WTC11 (cell line): ENCODE measurements around the gene SLC8A1. TPM values are rescaled to one million over a fixed set of nuclear protein-coding genes. Genes with fewer than 3 reads are reported as not detected.

Experiments
- ATAC-seq: fragments of 200-7000 bp; cut with Tn5 transposase; 2 replicates; pipeline ENCODE4 v1.10.0; 2021; ENCODE audit warnings: mild to moderate bottlenecking, moderate library complexity
- CTCF ChIA-PET: fragments of 300-600 bp; sonication (Branson Sonifier 250); formaldehyde crosslinking; loops from one replicate; lab custom pipeline; 2021; ENCODE audit warnings: antibody characterized with exemption; lab: Charles Lee
- POLR2A ChIA-PET: fragments of 350-600 bp; sonication (Branson Sonifier 250); formaldehyde crosslinking; loops from one replicate; lab custom pipeline; 2021; ENCODE audit warnings: antibody characterized with exemption; lab: Charles Lee
- DNase-seq: peaks from one replicate; pipeline ENCODE4 v3.0.0; 2021; ENCODE audit warnings: low spot score
- H3K27ac Mint-ChIP-seq: 2 replicates; pipeline ENCODE4 v1.8.0; 2021; ENCODE audit warnings: mixed read lengths
- H3K27me3 Mint-ChIP-seq: 2 replicates; pipeline ENCODE4 v1.8.0; 2021; ENCODE audit warnings: low read depth, mild to moderate bottlenecking, moderate library complexity, mixed read lengths
- H3K36me3 Mint-ChIP-seq: 2 replicates; pipeline ENCODE4 v1.8.0; 2021; ENCODE audit warnings: mixed read lengths
- H3K4me1 Mint-ChIP-seq: 2 replicates; pipeline ENCODE4 v1.8.0; 2022; ENCODE audit warnings: mixed read lengths
- H3K4me3 Mint-ChIP-seq: 2 replicates; pipeline ENCODE4 v1.8.0; 2021; ENCODE audit warnings: mild to moderate bottlenecking, moderate library complexity, mixed read lengths
- H3K9me3 Mint-ChIP-seq: 2 replicates; pipeline ENCODE4 v1.8.0; 2021; ENCODE audit warnings: mixed read lengths
- FOXP1 ChIP-seq: sonication (generic); formaldehyde crosslinking; IDR thresholded peaks from 2 replicates; pipeline ENCODE4 v1.8.0; 2022; ENCODE audit warnings: missing genetic modification reagents, mild to moderate bottlenecking, moderate library complexity, borderline replicate concordance
- HMGA2 ChIP-seq: fragments of 250-450 bp; sonication (Bioruptor Pico); IDR thresholded peaks from 2 replicates; pipeline ENCODE4 v1.4.0; 2021; ENCODE audit warnings: mild to moderate bottlenecking, moderate library complexity
- KAT7 ChIP-seq: sonication (generic); formaldehyde crosslinking; IDR thresholded peaks from 2 replicates; pipeline ENCODE4 v1.8.1; 2023; ENCODE audit warnings: missing genetic modification reagents, mild to moderate bottlenecking, borderline replicate concordance
- MXD4 ChIP-seq: fragments of 250-450 bp; sonication (Bioruptor Pico); IDR thresholded peaks from 2 replicates; pipeline ENCODE4 v1.8.0; 2021; ENCODE audit warnings: mild to moderate bottlenecking, moderate library complexity, borderline replicate concordance
- MYBL2 ChIP-seq: sonication (generic); formaldehyde crosslinking; IDR thresholded peaks from 2 replicates; pipeline ENCODE4 v1.8.1; 2023; ENCODE audit warnings: mild to moderate bottlenecking, moderate library complexity, missing genetic modification reagents
- SMAD3 ChIP-seq: sonication (generic); formaldehyde crosslinking; IDR thresholded peaks from 2 replicates; pipeline ENCODE4 v1.8.0; 2022; ENCODE audit warnings: missing genetic modification reagents, mild to moderate bottlenecking, borderline replicate concordance
- SOX15 ChIP-seq: fragments of 250-450 bp; sonication (Bioruptor Pico); IDR thresholded peaks from 2 replicates; pipeline ENCODE4 v1.9.0; 2021; ENCODE audit warnings: mild to moderate bottlenecking
- TCF7 ChIP-seq: sonication (generic); formaldehyde crosslinking; IDR thresholded peaks from 2 replicates; pipeline ENCODE4 v1.8.0; 2022; ENCODE audit warnings: mild to moderate bottlenecking, low read depth, missing genetic modification reagents, moderate library complexity
- ZNF121 ChIP-seq: sonication (generic); formaldehyde crosslinking; IDR thresholded peaks from 2 replicates; pipeline ENCODE4 v1.8.0; 2023; ENCODE audit warnings: missing genetic modification reagents
- ZNF138 ChIP-seq: sonication (generic); formaldehyde crosslinking; conservative IDR thresholded peaks from 2 replicates; pipeline ENCODE4 v1.8.1; 2022; ENCODE audit warnings: mild to moderate bottlenecking, moderate library complexity, missing genetic modification reagents
- ZNF263 ChIP-seq: sonication (generic); formaldehyde crosslinking; IDR thresholded peaks from 2 replicates; pipeline ENCODE4 v1.8.1; 2022; ENCODE audit warnings: low read depth, mild to moderate bottlenecking, moderate library complexity, missing genetic modification reagents
- ZNF317 ChIP-seq: sonication (generic); formaldehyde crosslinking; IDR thresholded peaks from 2 replicates; pipeline ENCODE4 v1.8.1; 2023; ENCODE audit warnings: low read depth, mild to moderate bottlenecking, moderate library complexity, missing genetic modification reagents, borderline replicate concordance
- total RNA-seq: library from RNA; stranded (reverse); gene quantifications from 3 replicates; pipeline ENCODE4 v1.2.3, GENCODE V29; 2021
- TF ChIP-seq, protein P1 (sequence below): sonication (generic); formaldehyde crosslinking; IDR thresholded peaks from 2 replicates; pipeline ENCODE4 v1.8.0; 2022; ENCODE audit warnings: mild to moderate bottlenecking, missing genetic modification reagents
- TF ChIP-seq, protein P2 (sequence below): sonication (generic); formaldehyde crosslinking; IDR thresholded peaks from 2 replicates; pipeline ENCODE4 v1.8.1; 2023; ENCODE audit warnings: mild to moderate bottlenecking, missing genetic modification reagents, moderate library complexity
- TF ChIP-seq, protein P3 (sequence below): sonication (generic); formaldehyde crosslinking; IDR thresholded peaks from 2 replicates; pipeline ENCODE4 v1.8.1; 2023; ENCODE audit warnings: mild to moderate bottlenecking, moderate library complexity, missing genetic modification reagents
- TF ChIP-seq, protein P4 (sequence below): sonication (generic); formaldehyde crosslinking; IDR thresholded peaks from 2 replicates; pipeline ENCODE4 v1.8.0; 2022; ENCODE audit warnings: missing genetic modification reagents
- TF ChIP-seq, protein P5 (sequence below): fragments of 250-450 bp; sonication (Bioruptor Pico); IDR thresholded peaks from 2 replicates; pipeline ENCODE4 v1.8.0; 2021; ENCODE audit warnings: mild to moderate bottlenecking
- TF ChIP-seq, protein P6 (sequence below): sonication (generic); formaldehyde crosslinking; conservative IDR thresholded peaks from 2 replicates; pipeline ENCODE4 v1.8.1; 2023; ENCODE audit warnings: mild to moderate bottlenecking, low read depth, missing genetic modification reagents, moderate library complexity
- TF ChIP-seq, protein P7 (sequence below): fragments of 250-450 bp; sonication (Bioruptor Pico); IDR thresholded peaks from 2 replicates; pipeline ENCODE4 v2.1.2; 2022; ENCODE audit warnings: mild to moderate bottlenecking, moderate library complexity

SLC8A1 gene
- total RNA-seq, 1 experiment from 2014 or later, result 2.6 TPM

DNA sequence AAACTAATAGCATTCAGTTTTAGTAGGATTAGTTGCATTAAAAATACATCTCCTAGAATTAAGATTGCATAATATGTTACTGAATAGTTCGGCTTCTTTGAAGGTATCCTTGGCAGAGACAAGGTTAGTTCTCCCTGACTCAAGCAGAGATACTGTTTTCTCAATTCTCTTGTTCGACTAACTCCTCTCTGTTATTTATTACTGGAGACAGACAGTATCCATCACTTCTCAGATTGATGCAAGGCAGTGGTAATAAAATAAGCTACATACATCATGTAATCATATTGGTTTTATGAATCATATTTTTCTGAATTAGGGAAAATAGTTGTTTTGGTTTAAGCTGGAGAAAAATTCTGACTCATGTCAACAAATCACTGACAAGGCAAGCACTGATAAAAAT lies 134.8 kb downstream of the SLC8A1 start (continued):
- TF ChIP-seq, protein P1, sequence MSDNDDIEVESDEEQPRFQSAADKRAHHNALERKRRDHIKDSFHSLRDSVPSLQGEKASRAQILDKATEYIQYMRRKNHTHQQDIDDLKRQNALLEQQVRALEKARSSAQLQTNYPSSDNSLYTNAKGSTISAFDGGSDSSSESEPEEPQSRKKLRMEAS (CRISPR knock-in tag), result no peak
- TF ChIP-seq, protein P2, sequence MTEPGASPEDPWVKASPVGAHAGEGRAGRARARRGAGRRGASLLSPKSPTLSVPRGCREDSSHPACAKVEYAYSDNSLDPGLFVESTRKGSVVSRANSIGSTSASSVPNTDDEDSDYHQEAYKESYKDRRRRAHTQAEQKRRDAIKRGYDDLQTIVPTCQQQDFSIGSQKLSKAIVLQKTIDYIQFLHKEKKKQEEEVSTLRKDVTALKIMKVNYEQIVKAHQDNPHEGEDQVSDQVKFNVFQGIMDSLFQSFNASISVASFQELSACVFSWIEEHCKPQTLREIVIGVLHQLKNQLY (CRISPR knock-in tag), result no peak
- TF ChIP-seq ZNF138 (no peak), ZNF121 (CRISPR knock-in tag) (no peak)
- TF ChIP-seq, protein P3, sequence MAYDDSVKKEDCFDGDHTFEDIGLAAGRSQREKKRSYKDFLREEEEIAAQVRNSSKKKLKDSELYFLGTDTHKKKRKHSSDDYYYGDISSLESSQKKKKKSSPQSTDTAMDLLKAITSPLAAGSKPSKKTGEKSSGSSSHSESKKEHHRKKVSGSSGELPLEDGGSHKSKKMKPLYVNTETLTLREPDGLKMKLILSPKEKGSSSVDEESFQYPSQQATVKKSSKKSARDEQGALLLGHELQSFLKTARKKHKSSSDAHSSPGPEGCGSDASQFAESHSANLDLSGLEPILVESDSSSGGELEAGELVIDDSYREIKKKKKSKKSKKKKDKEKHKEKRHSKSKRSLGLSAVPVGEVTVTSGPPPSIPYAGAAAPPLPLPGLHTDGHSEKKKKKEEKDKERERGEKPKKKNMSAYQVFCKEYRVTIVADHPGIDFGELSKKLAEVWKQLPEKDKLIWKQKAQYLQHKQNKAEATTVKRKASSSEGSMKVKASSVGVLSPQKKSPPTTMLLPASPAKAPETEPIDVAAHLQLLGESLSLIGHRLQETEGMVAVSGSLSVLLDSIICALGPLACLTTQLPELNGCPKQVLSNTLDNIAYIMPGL (CRISPR knock-in tag), result no peak
- TF ChIP-seq, all 79 proteins: peak for 0

DNA sequence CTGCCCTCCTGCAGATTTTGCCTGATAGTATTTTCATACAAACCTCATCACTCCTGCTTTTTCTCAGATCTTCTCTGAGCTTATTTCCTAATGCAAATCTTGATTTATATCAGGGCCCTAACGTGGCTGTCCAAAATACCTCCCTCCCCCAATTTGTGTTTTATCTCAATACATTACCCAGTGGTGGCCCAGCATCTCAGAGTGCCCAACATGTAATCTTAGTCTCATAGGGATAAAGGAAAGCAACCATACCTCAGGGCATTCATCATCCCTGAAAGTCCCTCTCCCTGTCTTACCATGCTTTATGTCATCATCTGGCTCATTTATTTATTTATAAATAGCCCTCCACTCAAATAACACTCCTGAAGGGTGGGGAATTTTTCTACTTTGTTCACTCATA lies 135.3 kb downstream of the SLC8A1 start:
- peaks cover 18% of the 10 kb centered on the region for H3K36me3 Mint-ChIP-seq
- peaks cover 22% of the 10 kb centered on the region for H3K9me3 Mint-ChIP-seq

DNA sequence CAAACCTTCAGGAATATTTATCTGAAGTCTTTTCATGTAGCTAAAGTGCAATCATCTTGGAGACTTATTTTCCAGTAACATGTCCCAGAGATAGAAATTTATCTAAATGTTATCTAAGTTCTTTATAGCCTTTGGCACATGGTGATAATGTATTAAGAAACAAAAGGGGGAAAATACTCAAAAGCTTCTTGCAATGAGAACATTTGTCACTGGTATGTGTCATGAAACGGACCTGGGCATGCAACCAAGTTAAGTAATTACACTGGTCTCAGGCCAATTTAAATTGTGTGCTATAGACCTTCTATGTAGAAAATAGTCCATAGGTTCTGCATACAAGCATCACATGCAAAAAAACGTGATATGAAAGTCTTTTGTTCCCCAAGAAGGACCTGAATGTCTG lies 136.2 kb downstream of the SLC8A1 start:
- POLR2A ChIA-PET, result no interaction called here
- TF ChIP-seq ZNF317 (CRISPR knock-in tag) (no peak), ZNF263 (CRISPR knock-in tag) (no peak), SMAD3 (CRISPR knock-in tag) (no peak)
- TF ChIP-seq, protein P4, sequence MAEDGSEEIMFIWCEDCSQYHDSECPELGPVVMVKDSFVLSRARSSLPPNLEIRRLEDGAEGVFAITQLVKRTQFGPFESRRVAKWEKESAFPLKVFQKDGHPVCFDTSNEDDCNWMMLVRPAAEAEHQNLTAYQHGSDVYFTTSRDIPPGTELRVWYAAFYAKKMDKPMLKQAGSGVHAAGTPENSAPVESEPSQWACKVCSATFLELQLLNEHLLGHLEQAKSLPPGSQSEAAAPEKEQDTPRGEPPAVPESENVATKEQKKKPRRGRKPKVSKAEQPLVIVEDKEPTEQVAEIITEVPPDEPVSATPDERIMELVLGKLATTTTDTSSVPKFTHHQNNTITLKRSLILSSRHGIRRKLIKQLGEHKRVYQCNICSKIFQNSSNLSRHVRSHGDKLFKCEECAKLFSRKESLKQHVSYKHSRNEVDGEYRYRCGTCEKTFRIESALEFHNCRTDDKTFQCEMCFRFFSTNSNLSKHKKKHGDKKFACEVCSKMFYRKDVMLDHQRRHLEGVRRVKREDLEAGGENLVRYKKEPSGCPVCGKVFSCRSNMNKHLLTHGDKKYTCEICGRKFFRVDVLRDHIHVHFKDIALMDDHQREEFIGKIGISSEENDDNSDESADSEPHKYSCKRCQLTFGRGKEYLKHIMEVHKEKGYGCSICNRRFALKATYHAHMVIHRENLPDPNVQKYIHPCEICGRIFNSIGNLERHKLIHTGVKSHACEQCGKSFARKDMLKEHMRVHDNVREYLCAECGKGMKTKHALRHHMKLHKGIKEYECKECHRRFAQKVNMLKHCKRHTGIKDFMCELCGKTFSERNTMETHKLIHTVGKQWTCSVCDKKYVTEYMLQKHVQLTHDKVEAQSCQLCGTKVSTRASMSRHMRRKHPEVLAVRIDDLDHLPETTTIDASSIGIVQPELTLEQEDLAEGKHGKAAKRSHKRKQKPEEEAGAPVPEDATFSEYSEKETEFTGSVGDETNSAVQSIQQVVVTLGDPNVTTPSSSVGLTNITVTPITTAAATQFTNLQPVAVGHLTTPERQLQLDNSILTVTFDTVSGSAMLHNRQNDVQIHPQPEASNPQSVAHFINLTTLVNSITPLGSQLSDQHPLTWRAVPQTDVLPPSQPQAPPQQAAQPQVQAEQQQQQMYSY (CRISPR knock-in tag), result no peak
- Mint-ChIP-seq H3K4me3 (no peak overlapping the region), H3K9me3 (peaks cover 22% of the 10 kb centered on the region), H3K27ac (no peak overlapping the region), H3K36me3 (peaks cover 18% of the 10 kb centered on the region), H3K4me1 (peaks cover 15% of the 10 kb centered on the region), H3K27me3 (no peaks in the 10 kb centered on the region)
- CTCF ChIA-PET, result no interaction called here
- no peak for ATAC-seq
- no peak for DNase-seq

More for the DNA sequence above, 135.3 kb downstream of the SLC8A1 start:
- Mint-ChIP-seq H3K27ac (no peak overlapping the region), H3K4me1 (peaks cover 15% of the 10 kb centered on the region), H3K27me3 (no peaks in the 10 kb centered on the region), H3K4me3 (no peak overlapping the region)
- CTCF ChIA-PET, result interaction anchor here (1.2 kb wide), 1 partner anchor 72 kb away, joined by 4 read pairs; no protein-coding TSS in a partner anchor
- TF ChIP-seq FOXP1 (CRISPR knock-in tag), result no peak
- no peak for TF ChIP-seq HMGA2 (CRISPR knock-in tag)
- no peak for TF ChIP-seq MXD4 (CRISPR knock-in tag)
- TF ChIP-seq, protein P5, sequence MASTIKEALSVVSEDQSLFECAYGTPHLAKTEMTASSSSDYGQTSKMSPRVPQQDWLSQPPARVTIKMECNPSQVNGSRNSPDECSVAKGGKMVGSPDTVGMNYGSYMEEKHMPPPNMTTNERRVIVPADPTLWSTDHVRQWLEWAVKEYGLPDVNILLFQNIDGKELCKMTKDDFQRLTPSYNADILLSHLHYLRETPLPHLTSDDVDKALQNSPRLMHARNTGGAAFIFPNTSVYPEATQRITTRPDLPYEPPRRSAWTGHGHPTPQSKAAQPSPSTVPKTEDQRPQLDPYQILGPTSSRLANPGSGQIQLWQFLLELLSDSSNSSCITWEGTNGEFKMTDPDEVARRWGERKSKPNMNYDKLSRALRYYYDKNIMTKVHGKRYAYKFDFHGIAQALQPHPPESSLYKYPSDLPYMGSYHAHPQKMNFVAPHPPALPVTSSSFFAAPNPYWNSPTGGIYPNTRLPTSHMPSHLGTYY (CRISPR knock-in tag), result no peak
- ATAC-seq, result no peak
- POLR2A ChIA-PET, result no interaction called here
- no peak for DNase-seq

DNA sequence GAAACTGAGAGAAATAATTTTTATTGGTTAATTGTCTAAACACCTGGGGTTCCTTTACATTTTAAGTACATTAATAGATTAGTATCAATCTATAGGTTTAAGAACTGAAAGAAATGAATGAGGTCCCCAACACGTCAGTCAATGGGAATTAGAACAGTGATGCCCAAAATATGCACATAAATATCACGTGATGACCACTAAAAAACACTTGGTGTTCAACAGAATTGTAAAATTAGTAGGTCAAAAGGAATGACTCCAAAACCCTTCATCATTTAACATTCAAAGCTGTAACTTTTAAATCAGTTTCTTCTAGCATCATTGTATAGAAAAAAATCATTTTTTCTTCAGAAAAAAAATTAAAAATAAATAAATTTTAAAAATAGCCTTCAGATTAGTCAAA lies 140.9 kb downstream of the SLC8A1 start:
- ChIA-PET POLR2A (no interaction called here), CTCF (no interaction called here)
- no peak overlapping the region for H3K4me3 Mint-ChIP-seq
- ATAC-seq, result no peak
- H3K9me3 Mint-ChIP-seq, result peaks cover 22% of the 10 kb centered on the region
- DNase-seq, result no peak
- H3K4me1 Mint-ChIP-seq, result no peaks in the 10 kb centered on the region
- H3K27ac Mint-ChIP-seq, result no peak overlapping the region
- peaks cover 18% of the 10 kb centered on the region for H3K36me3 Mint-ChIP-seq
- H3K27me3 Mint-ChIP-seq, result no peaks in the 10 kb centered on the region
- no peak for TF ChIP-seq SOX15 (CRISPR knock-in tag)
- TF ChIP-seq, protein P6, sequence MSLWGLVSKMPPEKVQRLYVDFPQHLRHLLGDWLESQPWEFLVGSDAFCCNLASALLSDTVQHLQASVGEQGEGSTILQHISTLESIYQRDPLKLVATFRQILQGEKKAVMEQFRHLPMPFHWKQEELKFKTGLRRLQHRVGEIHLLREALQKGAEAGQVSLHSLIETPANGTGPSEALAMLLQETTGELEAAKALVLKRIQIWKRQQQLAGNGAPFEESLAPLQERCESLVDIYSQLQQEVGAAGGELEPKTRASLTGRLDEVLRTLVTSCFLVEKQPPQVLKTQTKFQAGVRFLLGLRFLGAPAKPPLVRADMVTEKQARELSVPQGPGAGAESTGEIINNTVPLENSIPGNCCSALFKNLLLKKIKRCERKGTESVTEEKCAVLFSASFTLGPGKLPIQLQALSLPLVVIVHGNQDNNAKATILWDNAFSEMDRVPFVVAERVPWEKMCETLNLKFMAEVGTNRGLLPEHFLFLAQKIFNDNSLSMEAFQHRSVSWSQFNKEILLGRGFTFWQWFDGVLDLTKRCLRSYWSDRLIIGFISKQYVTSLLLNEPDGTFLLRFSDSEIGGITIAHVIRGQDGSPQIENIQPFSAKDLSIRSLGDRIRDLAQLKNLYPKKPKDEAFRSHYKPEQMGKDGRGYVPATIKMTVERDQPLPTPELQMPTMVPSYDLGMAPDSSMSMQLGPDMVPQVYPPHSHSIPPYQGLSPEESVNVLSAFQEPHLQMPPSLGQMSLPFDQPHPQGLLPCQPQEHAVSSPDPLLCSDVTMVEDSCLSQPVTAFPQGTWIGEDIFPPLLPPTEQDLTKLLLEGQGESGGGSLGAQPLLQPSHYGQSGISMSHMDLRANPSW (CRISPR knock-in tag), result no peak
- TF ChIP-seq MYBL2 (CRISPR knock-in tag), result no peak
- TF ChIP-seq, protein P7, sequence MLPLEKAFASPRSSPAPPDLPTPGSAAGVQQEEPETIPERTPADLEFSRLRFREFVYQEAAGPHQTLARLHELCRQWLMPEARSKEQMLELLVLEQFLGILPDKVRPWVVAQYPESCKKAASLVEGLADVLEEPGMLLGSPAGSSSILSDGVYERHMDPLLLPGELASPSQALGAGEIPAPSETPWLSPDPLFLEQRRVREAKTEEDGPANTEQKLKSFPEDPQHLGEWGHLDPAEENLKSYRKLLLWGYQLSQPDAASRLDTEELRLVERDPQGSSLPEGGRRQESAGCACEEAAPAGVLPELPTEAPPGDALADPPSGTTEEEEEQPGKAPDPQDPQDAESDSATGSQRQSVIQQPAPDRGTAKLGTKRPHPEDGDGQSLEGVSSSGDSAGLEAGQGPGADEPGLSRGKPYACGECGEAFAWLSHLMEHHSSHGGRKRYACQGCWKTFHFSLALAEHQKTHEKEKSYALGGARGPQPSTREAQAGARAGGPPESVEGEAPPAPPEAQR, result no peak
- TF ChIP-seq TCF7, result no peak
- no peak for TF ChIP-seq KAT7 (CRISPR knock-in tag)
